ENCODE results near the gene PPP1R9A.

DNA sequence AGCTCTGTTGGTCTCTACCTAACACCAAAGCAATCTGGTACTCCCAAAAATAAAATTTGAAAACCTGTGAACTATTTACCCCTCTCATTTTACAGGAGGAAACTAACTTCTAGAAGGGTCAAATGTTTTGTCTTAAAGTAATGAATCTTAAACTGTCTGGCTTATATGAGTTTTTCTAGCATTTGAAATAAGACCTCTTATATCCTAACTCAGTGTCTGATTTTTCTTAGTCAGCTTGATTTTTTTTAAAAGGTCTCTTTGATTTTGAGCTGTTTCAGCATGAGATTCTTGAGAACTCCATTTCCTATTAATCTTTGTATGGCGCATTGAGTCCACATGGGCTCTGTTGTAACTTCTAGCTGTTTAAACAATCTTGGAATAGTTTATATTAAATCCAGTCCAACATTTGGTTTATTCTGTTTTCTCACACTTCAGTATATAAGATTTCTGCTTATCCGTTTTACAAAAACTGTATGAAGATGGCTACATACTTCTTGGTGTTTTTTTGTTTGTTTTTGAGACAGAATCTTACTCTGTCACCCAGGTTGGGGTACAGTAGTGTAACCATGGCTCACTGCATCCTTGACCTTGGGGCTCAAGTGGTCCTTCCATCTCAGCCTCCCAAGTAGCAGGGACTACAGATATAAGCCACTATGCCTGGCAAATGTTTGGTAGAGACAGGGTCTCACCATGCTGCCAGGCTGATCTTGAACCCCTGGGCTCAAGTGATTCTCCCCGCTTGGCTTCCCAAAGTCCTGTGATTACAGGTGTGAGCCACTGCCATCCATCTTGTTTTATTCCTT lies 91.1 kb downstream of the PPP1R9A start:
- TF ChIP-seq, protein P1, sequence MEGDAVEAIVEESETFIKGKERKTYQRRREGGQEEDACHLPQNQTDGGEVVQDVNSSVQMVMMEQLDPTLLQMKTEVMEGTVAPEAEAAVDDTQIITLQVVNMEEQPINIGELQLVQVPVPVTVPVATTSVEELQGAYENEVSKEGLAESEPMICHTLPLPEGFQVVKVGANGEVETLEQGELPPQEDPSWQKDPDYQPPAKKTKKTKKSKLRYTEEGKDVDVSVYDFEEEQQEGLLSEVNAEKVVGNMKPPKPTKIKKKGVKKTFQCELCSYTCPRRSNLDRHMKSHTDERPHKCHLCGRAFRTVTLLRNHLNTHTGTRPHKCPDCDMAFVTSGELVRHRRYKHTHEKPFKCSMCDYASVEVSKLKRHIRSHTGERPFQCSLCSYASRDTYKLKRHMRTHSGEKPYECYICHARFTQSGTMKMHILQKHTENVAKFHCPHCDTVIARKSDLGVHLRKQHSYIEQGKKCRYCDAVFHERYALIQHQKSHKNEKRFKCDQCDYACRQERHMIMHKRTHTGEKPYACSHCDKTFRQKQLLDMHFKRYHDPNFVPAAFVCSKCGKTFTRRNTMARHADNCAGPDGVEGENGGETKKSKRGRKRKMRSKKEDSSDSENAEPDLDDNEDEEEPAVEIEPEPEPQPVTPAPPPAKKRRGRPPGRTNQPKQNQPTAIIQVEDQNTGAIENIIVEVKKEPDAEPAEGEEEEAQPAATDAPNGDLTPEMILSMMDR (IDR thresholded peaks at IDR 0.05), result no peak
- TF ChIP-seq EP300 (IDR thresholded peaks at IDR 0.05), result no peak
- no peak for TF ChIP-seq POLR2AphosphoS5 (IDR thresholded peaks at IDR 0.05)
- TF ChIP-seq POLR2A (IDR thresholded peaks at IDR 0.05; ENCODE audit: low read depth), result no peak

Data from esophagus muscularis mucosa (tissue), 4 donors.